HG03108 (cell line): ENCODE results near the gene SUSD4.

ENCODE experiments used
- ATAC-seq: cut with Tn5 transposase; IDR thresholded peaks from one replicate; pipeline ENCODE4 v1.9.1; 2021; ENCODE audit warnings: moderate library complexity; ENCODE audit not compliant: unreplicated experiment

Gene SUSD4

GRCh38 chr1:223233410-223234169, 130.4 kb downstream of the SUSD4 start:
- ATAC-seq, result no peak

DNA sequence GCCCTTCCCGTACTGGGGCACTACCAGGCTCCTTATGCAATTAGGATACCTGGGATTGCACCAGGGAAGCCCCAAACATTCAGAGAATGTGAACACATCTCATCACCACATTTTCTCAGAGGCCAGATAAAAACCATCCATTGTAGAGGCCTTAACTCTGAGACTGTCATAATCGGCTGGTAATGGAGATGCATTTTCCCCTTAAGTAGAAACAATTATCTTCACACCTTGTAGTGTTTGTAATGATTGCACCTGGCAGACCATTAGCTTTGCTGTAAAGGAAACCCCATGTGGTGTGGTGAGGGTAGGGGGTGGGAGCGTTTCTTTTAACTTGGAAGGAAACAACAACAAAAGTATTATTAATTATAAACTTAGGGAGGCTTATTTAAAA, 131.0 kb downstream of the SUSD4 start:
- no peak for ATAC-seq

DNA sequence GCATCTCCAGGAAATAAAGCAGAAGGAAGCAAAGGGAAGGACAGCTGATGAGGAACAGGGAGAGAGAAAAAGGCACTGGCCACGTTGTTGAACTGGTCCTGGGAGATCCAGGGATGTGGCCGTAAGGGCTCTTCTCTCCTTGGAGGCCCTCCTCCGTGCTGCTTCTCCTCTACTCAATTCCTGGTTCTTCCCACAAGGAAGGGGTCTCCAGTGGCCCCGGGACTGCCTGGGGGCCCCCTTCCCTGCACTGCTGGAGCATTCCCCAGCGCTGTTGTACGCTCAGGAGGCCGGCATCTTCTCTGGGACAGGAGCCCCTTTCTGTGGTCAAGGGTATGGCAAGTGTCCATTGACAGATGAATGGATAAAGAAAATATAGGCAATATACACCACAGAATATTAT, 132.4 kb downstream of the SUSD4 start:
- ATAC-seq, result no peak

GRCh38 chr1:223231011-223231572, 132.9 kb downstream of the SUSD4 start:
- no peak for ATAC-seq

- ATAC-seq, result no peak
These were observed 133.7 kb downstream of the SUSD4 start for GRCh38 chr1:223230161-223230881.

GRCh38 chr1:223229756-223230155, 134.2 kb downstream of the SUSD4 start:
- ATAC-seq, result no peak

DNA sequence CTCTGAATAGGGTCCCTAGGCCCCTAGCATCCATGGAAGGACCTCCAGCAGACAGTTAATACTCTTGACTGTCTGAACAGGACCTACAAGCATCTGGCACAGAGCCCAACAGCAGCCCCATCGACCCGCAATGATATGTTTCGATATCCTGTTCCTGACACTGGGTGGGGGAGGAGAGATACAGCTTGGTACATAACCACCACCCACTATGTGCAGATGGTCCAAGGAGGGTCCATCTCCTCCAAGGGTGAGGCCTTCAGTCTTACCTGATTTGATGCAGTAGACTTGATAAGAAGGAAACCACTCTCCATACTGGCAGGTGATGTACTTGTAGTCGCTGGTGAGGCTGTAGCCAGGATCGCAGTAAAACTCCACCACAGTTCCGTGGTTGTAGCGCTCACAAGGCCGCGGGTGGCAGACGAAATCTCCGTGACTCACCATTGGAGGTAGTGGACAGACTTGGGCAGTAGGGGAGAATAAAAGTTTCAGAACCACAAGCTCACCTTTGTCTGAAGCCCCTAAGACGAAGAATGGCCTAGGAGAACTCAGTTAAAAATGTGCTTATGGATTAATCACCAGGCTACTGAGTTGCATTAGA, 134.9 kb downstream of the SUSD4 start:
- no peak for ATAC-seq

GRCh38 chr1:223228201-223228600, 135.8 kb downstream of the SUSD4 start:
- no peak for ATAC-seq

DNA sequence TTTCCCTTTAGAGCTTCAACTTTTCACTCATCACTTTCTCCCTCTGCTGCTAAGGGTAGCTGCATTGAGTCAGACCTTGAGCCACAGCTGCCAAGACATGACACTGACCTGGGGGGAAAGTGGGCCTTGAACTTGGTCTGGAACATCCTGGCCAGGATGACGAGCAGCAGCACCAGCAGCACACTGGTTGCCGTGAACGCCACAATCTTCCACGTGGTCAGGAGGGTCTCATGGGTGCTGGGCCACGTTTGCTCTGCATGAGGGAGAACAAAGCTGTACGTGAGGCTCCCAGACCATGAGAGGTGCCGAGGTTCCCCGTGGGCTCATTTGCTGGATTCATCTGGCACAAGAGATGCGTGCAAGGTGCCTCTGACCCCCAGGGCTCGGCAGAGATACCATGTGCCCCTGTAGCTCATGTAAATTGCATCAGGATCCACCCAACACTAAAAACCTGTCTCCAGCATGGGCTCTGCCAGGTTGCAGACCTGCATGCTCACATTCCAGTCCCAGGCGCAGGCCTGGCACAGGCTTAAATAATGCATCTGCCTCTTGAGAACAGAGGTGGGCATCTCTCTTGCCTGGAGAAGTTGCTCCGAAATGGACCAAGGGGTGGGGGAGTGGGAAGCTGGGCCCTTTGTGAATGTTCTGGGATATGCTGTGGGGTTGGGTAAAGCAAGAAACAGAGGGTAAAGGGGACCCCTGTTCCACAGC, 136.3 kb downstream of the SUSD4 start:
- ATAC-seq, result no peak

- no peak for ATAC-seq
These were observed 136.9 kb downstream of the SUSD4 start for GRCh38 chr1:223227031-223227430.

DNA sequence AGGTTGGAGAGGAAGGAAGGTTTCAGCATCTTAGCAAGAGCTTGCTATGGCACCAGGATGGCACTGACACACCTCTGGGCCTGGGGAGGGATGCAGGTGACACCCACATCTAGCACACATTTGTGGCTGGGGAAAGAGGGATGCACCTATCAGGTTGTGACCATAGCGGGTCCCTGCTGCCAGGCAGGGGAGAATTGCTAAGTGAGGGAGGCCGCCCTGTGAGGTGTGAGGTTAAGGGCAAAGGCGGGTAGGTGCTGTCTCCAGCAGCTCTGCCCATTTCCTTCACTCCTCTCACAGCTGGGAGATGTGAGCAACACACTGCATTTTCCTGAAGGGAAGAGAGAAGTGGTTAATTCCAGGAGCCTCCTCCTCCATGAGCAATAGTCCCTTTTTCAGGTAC, 137.7 kb downstream of the SUSD4 start:
- no peak for ATAC-seq

GRCh38 chr1:223225481-223225880, 138.5 kb downstream of the SUSD4 start:
- ATAC-seq, result no peak

- no peak for ATAC-seq
These were observed 138.9 kb downstream of the SUSD4 start for GRCh38 chr1:223225061-223225460.

GRCh38 chr1:223224465-223224864, 139.5 kb downstream of the SUSD4 start:
- ATAC-seq, result no peak

GRCh38 chr1:223223091-223223995, 140.6 kb downstream of the SUSD4 start:
- no peak for ATAC-seq

DNA sequence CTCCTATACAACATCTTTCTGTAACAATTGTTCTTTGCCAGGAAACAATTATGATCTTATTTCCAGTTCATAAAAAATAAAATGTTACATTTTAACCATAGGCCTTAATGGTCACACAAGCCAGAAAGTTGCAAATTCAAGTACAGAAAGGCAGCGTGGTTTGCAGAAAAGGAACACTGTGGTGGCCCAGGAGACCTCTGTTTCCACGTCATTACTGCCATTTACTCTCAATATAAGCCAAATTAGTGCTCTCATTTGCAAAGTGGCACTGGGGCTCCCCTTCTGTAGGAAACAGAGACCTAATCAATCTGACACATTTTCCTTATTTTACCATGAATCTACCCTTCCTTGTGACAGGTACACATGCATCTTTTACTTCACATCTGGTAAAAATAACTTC, 141.6 kb downstream of the SUSD4 start:
- no peak for ATAC-seq

- ATAC-seq, result no peak
These were observed 142.3 kb downstream of the SUSD4 start for GRCh38 chr1:223221686-223222085.

DNA sequence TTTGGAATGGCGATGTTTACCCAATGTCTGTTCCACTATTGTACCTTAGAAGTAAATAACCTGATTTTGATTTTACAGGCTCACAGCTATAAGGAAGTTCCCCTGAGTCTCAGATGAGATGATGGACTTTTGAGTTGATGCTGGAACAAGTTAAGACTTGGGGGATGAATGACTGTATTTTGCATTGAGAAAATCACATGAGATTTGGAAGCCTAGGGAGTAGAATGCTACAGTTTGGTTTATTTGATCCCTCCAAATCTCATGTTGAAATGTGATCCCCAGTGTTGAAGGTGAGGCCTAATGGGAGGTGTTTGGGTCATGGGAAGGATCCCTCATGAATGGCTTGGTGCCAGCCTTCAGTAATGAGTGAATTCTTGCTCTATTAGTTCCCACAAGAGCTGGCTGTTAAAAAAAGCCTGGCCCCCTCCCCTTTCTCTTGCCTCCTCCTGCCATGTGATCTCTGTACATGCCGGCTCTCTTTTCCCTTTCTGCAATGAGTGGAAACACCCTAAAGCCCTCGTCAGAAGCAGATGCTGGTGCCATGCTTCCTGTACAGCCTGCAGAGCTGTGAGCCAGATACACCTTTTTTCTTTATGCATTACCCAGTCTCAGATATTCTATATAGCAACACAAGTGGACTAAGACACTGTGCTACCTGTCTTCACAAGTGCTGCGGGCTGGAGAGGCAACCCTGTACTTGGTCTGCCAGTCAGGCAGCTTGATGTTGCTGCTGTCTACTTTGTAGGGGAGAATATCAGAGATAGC, 143.9 kb downstream of the SUSD4 start:
- ATAC-seq, result no peak

DNA sequence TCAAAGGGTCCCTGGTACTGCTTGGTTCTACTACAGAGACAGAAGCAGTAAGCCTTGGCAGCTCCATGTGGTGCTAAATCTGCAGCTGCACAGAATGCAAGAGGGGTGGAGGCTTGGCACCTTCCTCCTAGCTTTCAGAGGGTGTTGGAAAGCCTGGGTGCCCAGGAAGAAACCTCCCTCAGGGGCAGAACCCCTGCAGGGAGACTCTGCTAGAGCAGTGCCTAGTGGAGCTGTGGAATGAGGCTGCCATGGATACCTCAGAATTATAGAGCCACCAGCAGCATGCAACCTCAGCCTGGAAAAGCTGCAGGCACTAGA, 144.7 kb downstream of the SUSD4 start:
- ATAC-seq, result no peak

- ATAC-seq, result no peak
These were observed 146.2 kb downstream of the SUSD4 start for GRCh38 chr1:223217781-223218180.
